H9 (cell line): ENCODE data around the gene VWA3A. TPM values are rescaled to one million over a fixed set of nuclear protein-coding genes. Genes with fewer than 3 reads are reported as not detected.

Experiments
- DNase-seq: peaks from one replicate; pipeline ENCODE4 v3.0.0-alpha.2; 2017
- H2AFZ ChIP-seq: one replicate; pipeline ENCODE4 v1.6.1; 2013; ENCODE audit warnings: mild to moderate bottlenecking, low read length, control low read depth, moderate library complexity
- H2AK5ac ChIP-seq: 2 replicates; pipeline ENCODE4 v1.6.1; 2013; ENCODE audit warnings: low read length, control low read depth, mixed read lengths; ENCODE audit not compliant: insufficient read length
- H2BK120ac ChIP-seq: one replicate; pipeline ENCODE4 v1.6.1; 2013; ENCODE audit warnings: low read depth, mild to moderate bottlenecking, low read length, control low read depth, inconsistent platforms; ENCODE audit not compliant: poor library complexity, severe bottlenecking
- H2BK12ac ChIP-seq: 2 replicates; pipeline ENCODE4 v1.6.1; 2013; ENCODE audit warnings: low read length, control low read depth, mixed read lengths, low read depth; ENCODE audit not compliant: insufficient read length
- H2BK15ac ChIP-seq: 2 replicates; pipeline ENCODE4 v1.6.1; 2013; ENCODE audit warnings: low read depth, low read length, control low read depth
- H2BK20ac ChIP-seq: one replicate; pipeline ENCODE4 v1.6.1; 2013; ENCODE audit warnings: low read depth, mild to moderate bottlenecking, low read length, control low read depth, inconsistent platforms; ENCODE audit not compliant: poor library complexity, severe bottlenecking
- H2BK5ac ChIP-seq: 2 replicates; pipeline ENCODE4 v1.6.1; 2013; ENCODE audit warnings: low read length, control low read depth, mixed read lengths; ENCODE audit not compliant: insufficient read length
- H3K14ac ChIP-seq: 2 replicates; pipeline ENCODE4 v1.6.1; 2013; ENCODE audit warnings: low read length, control low read depth; ENCODE audit not compliant: insufficient read depth
- H3K18ac ChIP-seq: 2 replicates; pipeline ENCODE4 v1.6.1; 2013; ENCODE audit warnings: low read depth, mild to moderate bottlenecking, mixed read lengths, low read length, control low read depth; ENCODE audit not compliant: insufficient read length
- H3K23ac ChIP-seq: 2 replicates; pipeline ENCODE4 v1.6.1; 2013; ENCODE audit warnings: low read length, control low read depth, mixed read lengths, low read depth; ENCODE audit not compliant: insufficient read length
- H3K23me2 ChIP-seq: 2 replicates; pipeline ENCODE4 v1.6.1; 2013; ENCODE audit warnings: low read depth, mild to moderate bottlenecking, mixed read lengths, low read length, control low read depth; ENCODE audit not compliant: insufficient read length, poor library complexity, severe bottlenecking
- H3K27ac ChIP-seq: 2 replicates; pipeline ENCODE4 v1.5.1; 2013; ENCODE audit warnings: low read length, control low read depth, mixed read lengths, low read depth; ENCODE audit not compliant: insufficient read length
- H3K27me3 ChIP-seq: 2 replicates; pipeline ENCODE4 v1.6.1; 2013; ENCODE audit warnings: low read length, control low read depth, inconsistent platforms; ENCODE audit not compliant: insufficient read depth
- H3K4ac ChIP-seq: 2 replicates; pipeline ENCODE4 v1.6.1; 2013; ENCODE audit warnings: low read depth, mild to moderate bottlenecking, control low read depth, inconsistent platforms, low read length, moderate library complexity
- H3K4me1 ChIP-seq: 2 replicates; pipeline ENCODE4 v1.6.1; 2013; ENCODE audit warnings: low read length, control low read depth, inconsistent platforms; ENCODE audit not compliant: insufficient read depth
- H3K4me2 ChIP-seq: 2 replicates; pipeline ENCODE4 v1.6.1; 2013; ENCODE audit warnings: low read length, control low read depth, mixed read lengths; ENCODE audit not compliant: insufficient read length, insufficient read depth
- H3K56ac ChIP-seq: 2 replicates; pipeline ENCODE4 v1.6.1; 2013; ENCODE audit warnings: low read depth, mild to moderate bottlenecking, mixed read lengths, low read length, control low read depth; ENCODE audit not compliant: insufficient read length
- H3K79me1 ChIP-seq: 2 replicates; pipeline ENCODE4 v1.6.1; 2013; ENCODE audit warnings: low read depth, mild to moderate bottlenecking, moderate library complexity, low read length, control low read depth, inconsistent platforms; ENCODE audit not compliant: insufficient read depth, poor library complexity, severe bottlenecking
- H3K79me2 ChIP-seq: 2 replicates; pipeline ENCODE4 v1.6.1; 2013; ENCODE audit warnings: low read length, control low read depth, inconsistent platforms; ENCODE audit not compliant: insufficient read depth
- H3K9ac ChIP-seq: 2 replicates; pipeline ENCODE4 v1.6.1; 2013; ENCODE audit warnings: low read length, control low read depth, mixed read lengths; ENCODE audit not compliant: insufficient read length; ENCODE audit errors: extremely low read depth
- H3K9me3 ChIP-seq: one replicate; pipeline ENCODE4 v1.6.1; 2013; ENCODE audit warnings: low read depth, low read length, inconsistent platforms; ENCODE audit not compliant: control insufficient read depth
- H3T11ph ChIP-seq: one replicate; pipeline ENCODE4 v1.6.1; 2013; ENCODE audit warnings: mild to moderate bottlenecking, low read length, control low read depth, inconsistent platforms
- H4K20me1 ChIP-seq: one replicate; pipeline ENCODE4 v1.6.1; 2013; ENCODE audit not compliant: control insufficient read depth, insufficient read length, insufficient read depth
- H4K5ac ChIP-seq: 2 replicates; pipeline ENCODE4 v1.6.1; 2013; ENCODE audit warnings: low read depth, mild to moderate bottlenecking, mixed read lengths, low read length, control low read depth; ENCODE audit not compliant: insufficient read length
- H4K8ac ChIP-seq: replicated peaks from 2 replicates; pipeline ENCODE4 v1.6.1; 2013; ENCODE audit warnings: low read length, control low read depth, mixed read lengths, low read depth; ENCODE audit not compliant: insufficient read length
- H4K91ac ChIP-seq: 2 replicates; pipeline ENCODE4 v1.6.1; 2013; ENCODE audit warnings: low read depth, mild to moderate bottlenecking, moderate library complexity, mixed read lengths, low read length, control low read depth; ENCODE audit not compliant: insufficient read length
- H3K27ac Mint-ChIP-seq, 3 experiments: 2 replicates in 2 of 3; 3 replicates in 1 of 3; pipeline ENCODE4 v1.8.0; 2020 to 2021; ENCODE audit warnings: mixed read lengths in 3 of 3, mild to moderate bottlenecking in 1 of 3, moderate library complexity in 1 of 3
- H3K27me3 Mint-ChIP-seq: 2 replicates; pipeline ENCODE4 v1.8.0; 2021; ENCODE audit warnings: low read depth, mild to moderate bottlenecking, moderate library complexity, mixed read lengths
- H3K36me3 Mint-ChIP-seq, 3 experiments: 2 replicates in 2 of 3; 3 replicates in 1 of 3; pipeline ENCODE4 v1.8.0; 2020 to 2021; ENCODE audit warnings: low read depth in 3 of 3, mixed read lengths in 3 of 3; ENCODE audit not compliant: insufficient read depth in 1 of 3
- H3K4me1 Mint-ChIP-seq, 2 experiments: 2 replicates each; pipeline ENCODE4 v1.8.0; 2020; ENCODE audit warnings: mixed read lengths in 2 of 2
- H3K4me3 Mint-ChIP-seq, 2 experiments: 2 replicates in 1 of 2; 3 replicates in 1 of 2; pipeline ENCODE4 v1.8.0; 2020 to 2021; ENCODE audit warnings: mild to moderate bottlenecking in 2 of 2, mixed read lengths in 2 of 2, moderate library complexity in 1 of 2
- H3K9me3 Mint-ChIP-seq, 2 experiments: 2 replicates in 1 of 2; 3 replicates in 1 of 2; pipeline ENCODE4 v1.8.0; 2020; ENCODE audit warnings: mild to moderate bottlenecking in 2 of 2, mixed read lengths in 2 of 2, moderate library complexity in 1 of 2
- CTCF ChIP-seq: fragments of 200-600 bp; sonication (generic); conservative IDR thresholded peaks from 3 replicates; pipeline ENCODE4 v1.8.0; 2021; ENCODE audit warnings: antibody characterized with exemption, mild to moderate bottlenecking
- WGBS: extraction: QIAGEN DNeasy Blood & Tissue Kit; methylation state at CpG from one replicate; pipeline ENCODE4 v1.1.7; 2013; ENCODE audit warnings: missing lambda C conversion rate, low lambda C conversion rate, mixed read lengths; ENCODE audit not compliant: insufficient read length; ENCODE audit errors: extremely low coverage; 5-methylcytosine and 5-hydroxymethylcytosine counted together
- total RNA-seq: library from RNA; stranded (reverse); gene quantifications from 2 replicates; pipeline ENCODE4 v1.2.1, GENCODE V29; 2021

VWA3A gene
- total RNA-seq, 1 experiment from 2014 or later, result not detected

- no peak overlapping the region for H2BK5ac ChIP-seq
- no peak for TF ChIP-seq CTCF
- no peak overlapping the region for H2BK12ac ChIP-seq
- H3K14ac ChIP-seq, result no peak overlapping the region
- no peak overlapping the region for H2BK15ac ChIP-seq
- H3K27me3 ChIP-seq, result no peaks in the 10 kb centered on the region
- H4K91ac ChIP-seq, result no peak overlapping the region
- no peaks in the 10 kb centered on the region for H3K79me2 ChIP-seq
- H3K9ac ChIP-seq, result no peak overlapping the region
- Mint-ChIP-seq H3K9me3 (peaks cover 5 to 6% of the 10 kb centered on the region in 2 experiments; a peak in 4 of 5 replicates), H3K4me3 (no peak overlapping the region), H3K4me1 (peaks cover 18 to 26% of the 10 kb centered on the region in 2 experiments), H3K36me3 (peaks cover 5 to 13% (median 7%) of the 10 kb centered on the region in 3 experiments; a peak in 6 of 7 replicates), H3K27me3 (no peaks in the 10 kb centered on the region), H3K27ac (no peak overlapping the region)
- H3K9me3 ChIP-seq, result no peaks in the 10 kb centered on the region
- WGBS, result no CpG with 5 or more reads among the region's 1 CpG
- no peak overlapping the region for H3K4me2 ChIP-seq
- H4K8ac ChIP-seq, result no peak overlapping the region
- H3K18ac ChIP-seq, result no peak overlapping the region
- H2BK120ac ChIP-seq, result no peak overlapping the region
- no peaks in the 10 kb centered on the region for H4K20me1 ChIP-seq
- no peak overlapping the region for H2BK20ac ChIP-seq
- no peak overlapping the region for H3T11ph ChIP-seq
- H3K56ac ChIP-seq, result no peak overlapping the region
- no peak overlapping the region for H3K27ac ChIP-seq
- no peaks in the 10 kb centered on the region for H3K23me2 ChIP-seq
- H3K79me1 ChIP-seq, result peaks cover 3% of the 10 kb centered on the region
- no peak overlapping the region for H4K5ac ChIP-seq
- no peak overlapping the region for H3K4ac ChIP-seq
- no peak overlapping the region for H2AK5ac ChIP-seq
- H3K23ac ChIP-seq, result no peak overlapping the region
- no peak overlapping the region for H2AFZ ChIP-seq
- no peak for DNase-seq
- no peaks in the 10 kb centered on the region for H3K4me1 ChIP-seq
Measured at GRCh38 chr16:22065252-22065651, 27.1 kb upstream of the VWA3A start.
